Sigmoid colon (tissue), 7 donors: ENCODE results near the gene WHRN. TPM values are rescaled to one million over a fixed set of nuclear protein-coding genes. Genes with fewer than 3 reads are reported as not detected.

Experiments used
- DNase-seq: peaks from one replicate; pipeline ENCODE4 v3.0.0-alpha.2; 2019
- H3K27ac ChIP-seq, 4 donors: fragments of 200-600 bp; sonication (generic); one replicate each; pipeline ENCODE4 v1.5.1; 2016 to 2019; ENCODE audit warnings: mild to moderate bottlenecking in 1 of 4
- H3K27me3 ChIP-seq, 3 donors: fragments of 200-600 bp; sonication (generic); one replicate each; pipeline ENCODE4 v1.5.1; 2019; ENCODE audit warnings: mild to moderate bottlenecking in 1 of 3
- H3K36me3 ChIP-seq, 4 donors: fragments of 200-600 bp; sonication (generic); one replicate each; pipeline ENCODE4 v1.5.1; 2016 to 2019
- H3K4me1 ChIP-seq, 4 donors: fragments of 200-600 bp; sonication (generic); one replicate each; pipeline ENCODE4 v1.5.1; 2017 to 2019
- H3K4me3 ChIP-seq, 4 donors: fragments of 200-600 bp; sonication (generic); one replicate each; pipeline ENCODE4 v1.5.1; 2017 to 2019; ENCODE audit warnings: mild to moderate bottlenecking in 2 of 4, moderate library complexity in 1 of 4
- H3K9me3 ChIP-seq, 4 donors: fragments of 200-600 bp in 3 of 4; sonication (generic) in 3 of 4; one replicate each; pipeline versions ENCODE4 v1.5.1 to v1.6.1; 2013 to 2019
- EP300 ChIP-seq, 4 donors: sonication (generic); formaldehyde crosslinking; IDR thresholded peaks; one replicate each; pipeline ENCODE4 v1.6.1; 2017; ENCODE audit warnings: antibody characterized with exemption in 4 of 4
- POLR2A ChIP-seq, 2 donors: fragments of 450-650 bp; IDR thresholded peaks; one replicate each; pipeline ENCODE4 v1.6.1; 2016; ENCODE audit warnings: antibody characterized with exemption in 2 of 2, mild to moderate bottlenecking in 2 of 2, moderate library complexity in 2 of 2
- POLR2AphosphoS5 ChIP-seq, 4 donors: sonication (generic); formaldehyde crosslinking; IDR thresholded peaks; one replicate each; pipeline ENCODE4 v1.6.1; 2017; ENCODE audit warnings: antibody characterized with exemption in 4 of 4
- WGBS, 2 donors: extraction: QIAGEN DNeasy Blood & Tissue Kit; methylation state at CpG; one replicate each; pipeline ENCODE4 v1.1.7; 2013; 5-methylcytosine and 5-hydroxymethylcytosine counted together
- intact Hi-C: fragments of 100-400 bp; cut with DNase I; formaldehyde crosslinking; loops from one replicate; pipeline ENCODE4 v1.15.1; 2023
- polyA plus RNA-seq, 3 donors: library from polyadenylated mRNA; stranded (reverse); fragments of 200-250 nt; gene quantifications; one replicate each; pipeline ENCODE4 v1.2.3, GENCODE V29; 2013
- total RNA-seq, 4 donors: library from RNA; depleted of rRNA; stranded (reverse); fragments of >200 nt; gene quantifications; one replicate each; pipeline ENCODE4 v1.1.0, GENCODE V29; 2016
- TF ChIP-seq, protein P1 (sequence below), 4 experiments: fragments of 450-650 bp in 3 of 4; fragments of 200-600 bp in 1 of 4; IDR thresholded peaks; one replicate each; pipeline ENCODE4 v1.5.1; 2016 to 2019; ENCODE audit warnings: antibody characterized with exemption in 4 of 4, mild to moderate bottlenecking in 3 of 4, moderate library complexity in 2 of 4
- donor health status: healthy with polysubstance abuse.
- donor health status: Bipolar disorder and iron deficiency.
- donor health status: healthy.

Gene WHRN
- total and polyA plus RNA-seq, 7 donors: 0.60 to 7.8 (median 5.4) TPM

DNA sequence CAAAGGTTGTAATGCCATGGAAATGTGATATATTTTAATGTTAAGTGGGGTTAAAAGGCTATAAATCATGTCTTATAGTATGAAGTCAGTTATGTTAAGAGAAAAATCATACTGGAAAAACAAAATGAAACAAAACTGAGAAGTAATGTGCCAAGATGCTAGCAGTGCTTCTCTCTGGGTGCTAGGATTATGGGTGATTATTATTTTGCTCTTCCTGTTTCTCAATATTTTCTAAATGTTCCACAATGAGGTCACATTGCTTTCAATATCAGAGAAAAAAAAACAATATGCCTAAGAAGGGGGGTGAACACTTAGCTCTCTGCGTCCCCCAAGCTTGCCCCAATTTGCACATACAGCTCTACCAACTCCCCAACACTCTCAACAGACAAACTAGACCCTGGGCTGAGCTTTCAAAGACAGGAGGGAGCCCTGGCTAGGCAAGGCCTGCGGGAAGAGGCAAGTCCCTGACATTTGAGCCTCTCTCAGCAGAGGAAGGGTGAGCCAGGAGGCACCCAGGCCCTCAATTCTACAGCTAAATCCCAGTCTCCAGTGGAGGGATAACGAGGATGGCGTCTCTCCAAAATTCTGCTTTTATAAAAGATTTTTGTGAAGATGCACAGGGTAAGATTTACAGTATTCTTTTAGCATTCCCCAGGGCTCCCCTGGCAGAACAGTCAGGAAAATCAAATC lies 24.4 kb downstream of the WHRN start:
- DNase-seq: no peak
- Histone ChIP-seq H3K27ac (no peak overlapping the region), H3K9me3 (no peaks in the 10 kb centered on the region), H3K4me1 (peaks cover 0 to 7% (median 5%) of the 10 kb centered on the region in 4 donors), H3K27me3 (no peaks in the 10 kb centered on the region), H3K36me3 (peaks cover 0 to 22% (median 4%) of the 10 kb centered on the region in 4 donors), H3K4me3 (no peak overlapping the region)
- intact Hi-C loops: no loop called here
- TF ChIP-seq POLR2A (IDR thresholded peaks at IDR 0.05) (no peak), POLR2AphosphoS5 (IDR thresholded peaks at IDR 0.05) (no peak), EP300 (IDR thresholded peaks at IDR 0.05) (no peak)
- TF ChIP-seq, protein P1, sequence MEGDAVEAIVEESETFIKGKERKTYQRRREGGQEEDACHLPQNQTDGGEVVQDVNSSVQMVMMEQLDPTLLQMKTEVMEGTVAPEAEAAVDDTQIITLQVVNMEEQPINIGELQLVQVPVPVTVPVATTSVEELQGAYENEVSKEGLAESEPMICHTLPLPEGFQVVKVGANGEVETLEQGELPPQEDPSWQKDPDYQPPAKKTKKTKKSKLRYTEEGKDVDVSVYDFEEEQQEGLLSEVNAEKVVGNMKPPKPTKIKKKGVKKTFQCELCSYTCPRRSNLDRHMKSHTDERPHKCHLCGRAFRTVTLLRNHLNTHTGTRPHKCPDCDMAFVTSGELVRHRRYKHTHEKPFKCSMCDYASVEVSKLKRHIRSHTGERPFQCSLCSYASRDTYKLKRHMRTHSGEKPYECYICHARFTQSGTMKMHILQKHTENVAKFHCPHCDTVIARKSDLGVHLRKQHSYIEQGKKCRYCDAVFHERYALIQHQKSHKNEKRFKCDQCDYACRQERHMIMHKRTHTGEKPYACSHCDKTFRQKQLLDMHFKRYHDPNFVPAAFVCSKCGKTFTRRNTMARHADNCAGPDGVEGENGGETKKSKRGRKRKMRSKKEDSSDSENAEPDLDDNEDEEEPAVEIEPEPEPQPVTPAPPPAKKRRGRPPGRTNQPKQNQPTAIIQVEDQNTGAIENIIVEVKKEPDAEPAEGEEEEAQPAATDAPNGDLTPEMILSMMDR (IDR thresholded peaks at IDR 0.05): no peak
- 83 to 86% methylated on average over 4 of the region's 4 CpGs for WGBS, 2 donors

GRCh38 chr9:114478871-114479270 lies 26.4 kb downstream of the WHRN start:
- Histone ChIP-seq H3K27me3 (no peaks in the 10 kb centered on the region), H3K36me3 (peaks cover 0 to 22% (median 4%) of the 10 kb centered on the region in 4 donors), H3K4me1 (no peaks in the 10 kb centered on the region), H3K9me3 (no peaks in the 10 kb centered on the region), H3K4me3 (no peak overlapping the region), H3K27ac (no peak overlapping the region)
- WGBS, 2 donors: 85 to 89% methylated on average over 6 of the region's 6 CpGs
- intact Hi-C loops: no loop called here
- no peak for DNase-seq
- TF ChIP-seq POLR2AphosphoS5 (IDR thresholded peaks at IDR 0.05) (no peak), EP300 (IDR thresholded peaks at IDR 0.05) (no peak), POLR2A (IDR thresholded peaks at IDR 0.05) (no peak)
- TF ChIP-seq, protein P1 (IDR thresholded peaks at IDR 0.05): no peak

DNA sequence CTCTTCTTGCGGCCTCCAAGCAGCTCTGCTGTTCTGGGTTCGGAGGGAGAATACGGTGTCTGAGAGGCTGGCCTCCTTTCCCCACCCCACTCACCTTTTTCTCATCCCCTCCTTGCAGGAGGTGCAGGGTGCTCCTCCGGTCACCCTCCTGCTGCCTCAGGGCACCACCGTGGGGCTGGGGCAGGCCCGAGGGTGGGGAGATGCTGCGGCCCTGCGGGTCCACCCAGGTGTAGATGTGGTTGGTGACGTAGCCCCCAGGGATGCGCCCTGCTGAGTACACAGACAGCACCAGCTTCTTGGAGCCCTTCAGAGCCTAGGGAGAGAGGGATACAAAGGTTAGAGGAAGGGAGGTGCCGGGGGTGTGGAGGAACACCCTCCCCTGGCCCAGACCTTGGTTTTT lies 26.8 kb downstream of the WHRN start:
- H3K4me1 ChIP-seq: no peaks in the 10 kb centered on the region
- peaks cover 0 to 22% (median 4%) of the 10 kb centered on the region in 4 donors for H3K36me3 ChIP-seq
- no peaks in the 10 kb centered on the region for H3K9me3 ChIP-seq
- DNase-seq: no peak
- H3K27ac ChIP-seq: no peak overlapping the region
- WGBS, 2 donors: 89 to 93% methylated on average over 11 of the region's 11 CpGs
- TF ChIP-seq POLR2AphosphoS5 (IDR thresholded peaks at IDR 0.05): no peak
- no peak for TF ChIP-seq POLR2A (IDR thresholded peaks at IDR 0.05)
- TF ChIP-seq, protein P1 (IDR thresholded peaks at IDR 0.05): no peak
- TF ChIP-seq EP300 (IDR thresholded peaks at IDR 0.05): no peak
- intact Hi-C loops: no loop called here
- no peaks in the 10 kb centered on the region for H3K27me3 ChIP-seq
- H3K4me3 ChIP-seq: no peak overlapping the region

GRCh38 chr9:114477642-114478041 lies 27.6 kb downstream of the WHRN start:
- no peak overlapping the region for H3K4me3 ChIP-seq
- intact Hi-C loops: no loop called here
- TF ChIP-seq, protein P1 (IDR thresholded peaks at IDR 0.05): no peak
- no peak for TF ChIP-seq POLR2AphosphoS5 (IDR thresholded peaks at IDR 0.05)
- TF ChIP-seq POLR2A (IDR thresholded peaks at IDR 0.05): no peak
- TF ChIP-seq EP300 (IDR thresholded peaks at IDR 0.05): no peak
- no peak overlapping the region for H3K27ac ChIP-seq
- no peaks in the 10 kb centered on the region for H3K27me3 ChIP-seq
- no peaks in the 10 kb centered on the region for H3K4me1 ChIP-seq
- no peak for DNase-seq
- 91% methylated on average over 3 of the region's 3 CpGs for WGBS, 2 donors
- peaks cover 0 to 22% (median 4%) of the 10 kb centered on the region in 4 donors for H3K36me3 ChIP-seq
- no peaks in the 10 kb centered on the region for H3K9me3 ChIP-seq
